HG02759 (cell line): Measurements from ENCODE around the gene GADD45G.

ENCODE experiments used
- ATAC-seq: cut with Tn5 transposase; IDR thresholded peaks from one replicate; pipeline ENCODE4 v1.9.1; 2021; ENCODE audit warnings: mild to moderate bottlenecking, moderate library complexity; ENCODE audit not compliant: unreplicated experiment

The GADD45G gene

DNA sequence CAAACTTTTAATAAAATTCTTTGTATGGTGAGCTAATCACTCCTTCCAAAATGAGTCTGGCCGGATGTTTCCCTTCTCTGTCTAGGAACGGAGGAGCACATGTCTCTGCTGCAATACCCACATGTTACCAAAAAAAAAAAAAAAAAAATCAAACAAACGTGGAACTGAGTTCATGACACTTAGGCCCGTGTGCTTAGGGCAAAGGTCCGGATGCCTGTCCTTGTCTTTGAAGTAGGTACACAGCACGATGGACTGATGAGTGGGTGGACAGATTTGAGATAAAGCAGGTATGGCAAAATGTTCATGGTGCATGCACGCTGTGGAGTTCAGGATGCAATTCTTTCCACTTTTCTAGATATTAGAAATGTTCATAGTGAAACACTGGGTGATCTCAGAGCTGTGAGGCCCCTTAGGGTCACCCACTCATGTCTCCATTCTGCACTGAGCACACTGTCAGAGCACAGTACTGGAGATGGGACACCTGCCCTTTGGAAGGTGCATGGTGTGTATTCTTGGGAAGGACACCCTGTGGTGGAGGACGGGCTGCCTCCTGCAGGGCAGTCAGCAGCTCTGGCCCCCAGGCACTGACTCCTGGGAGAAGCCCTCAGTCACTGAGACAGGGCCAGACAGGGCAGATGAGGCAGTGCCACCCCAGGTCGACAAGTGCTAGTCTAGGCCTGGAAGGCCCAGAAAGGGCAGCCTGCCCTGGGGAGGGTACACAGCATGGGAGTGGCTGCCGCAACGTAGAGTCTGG lies 43.6 kb downstream of the GADD45G start:
- no peak for ATAC-seq

DNA sequence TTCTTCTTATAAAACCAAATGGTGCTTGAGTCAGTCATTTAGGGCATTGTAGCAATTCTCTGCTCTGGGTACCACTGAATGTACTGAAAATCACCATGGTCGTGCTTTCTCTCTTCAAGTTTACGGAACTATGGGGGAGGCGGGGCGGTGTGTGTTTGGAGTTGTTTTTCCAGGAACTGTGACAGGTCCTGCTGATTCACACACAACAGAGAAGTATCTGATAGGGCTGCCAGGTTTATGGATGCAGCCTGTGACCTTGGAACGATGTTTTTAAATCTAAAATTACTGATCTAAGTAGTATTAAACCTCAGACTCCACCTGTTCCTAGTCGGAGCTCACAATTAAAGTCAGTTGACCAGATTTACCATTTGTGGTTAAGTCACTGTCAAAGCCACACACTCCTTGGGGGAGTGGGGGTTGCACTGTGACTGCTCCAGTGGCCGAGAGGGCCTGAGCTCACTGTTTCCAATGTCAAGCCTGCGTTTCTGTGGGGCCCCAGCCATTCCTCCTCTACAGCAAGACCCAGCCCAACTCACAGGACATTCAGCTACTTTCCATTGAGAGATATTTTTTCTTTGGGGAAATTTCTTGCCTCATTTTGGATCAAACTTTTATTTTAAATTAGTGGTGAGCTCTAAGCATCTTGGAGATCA lies 44.4 kb downstream of the GADD45G start:
- ATAC-seq = no peak

DNA sequence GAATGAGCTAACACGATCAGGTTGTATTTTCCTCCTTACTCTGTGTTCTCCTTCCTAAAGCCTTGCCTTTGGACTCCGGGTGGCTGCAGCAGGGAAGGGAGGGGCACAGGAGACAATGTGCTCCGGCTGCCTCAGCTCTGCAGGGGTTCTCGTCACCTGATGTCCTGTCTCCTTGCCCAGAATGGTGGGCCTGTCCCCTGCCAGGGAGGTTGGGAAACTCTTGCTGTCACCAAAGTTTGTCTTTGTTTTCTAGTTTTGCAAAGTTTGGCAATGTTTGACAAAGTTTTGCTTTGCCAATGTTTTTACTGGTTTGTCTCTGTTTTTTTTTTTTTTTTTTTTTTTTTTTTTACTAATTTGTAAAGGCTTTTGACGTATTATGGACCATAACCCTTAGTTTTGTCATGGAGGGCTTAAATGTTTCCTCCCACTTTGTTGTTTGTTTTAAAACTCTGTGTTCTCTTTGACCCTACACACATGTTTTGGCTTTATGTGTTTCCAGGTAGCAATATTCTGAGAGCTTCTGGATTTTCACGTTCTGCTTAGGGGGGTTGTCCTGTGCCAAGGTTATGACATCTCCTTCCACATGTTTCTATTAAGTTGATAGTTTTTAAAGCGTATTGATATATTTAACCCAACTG lies 49.3 kb downstream of the GADD45G start:
- no peak for ATAC-seq

DNA sequence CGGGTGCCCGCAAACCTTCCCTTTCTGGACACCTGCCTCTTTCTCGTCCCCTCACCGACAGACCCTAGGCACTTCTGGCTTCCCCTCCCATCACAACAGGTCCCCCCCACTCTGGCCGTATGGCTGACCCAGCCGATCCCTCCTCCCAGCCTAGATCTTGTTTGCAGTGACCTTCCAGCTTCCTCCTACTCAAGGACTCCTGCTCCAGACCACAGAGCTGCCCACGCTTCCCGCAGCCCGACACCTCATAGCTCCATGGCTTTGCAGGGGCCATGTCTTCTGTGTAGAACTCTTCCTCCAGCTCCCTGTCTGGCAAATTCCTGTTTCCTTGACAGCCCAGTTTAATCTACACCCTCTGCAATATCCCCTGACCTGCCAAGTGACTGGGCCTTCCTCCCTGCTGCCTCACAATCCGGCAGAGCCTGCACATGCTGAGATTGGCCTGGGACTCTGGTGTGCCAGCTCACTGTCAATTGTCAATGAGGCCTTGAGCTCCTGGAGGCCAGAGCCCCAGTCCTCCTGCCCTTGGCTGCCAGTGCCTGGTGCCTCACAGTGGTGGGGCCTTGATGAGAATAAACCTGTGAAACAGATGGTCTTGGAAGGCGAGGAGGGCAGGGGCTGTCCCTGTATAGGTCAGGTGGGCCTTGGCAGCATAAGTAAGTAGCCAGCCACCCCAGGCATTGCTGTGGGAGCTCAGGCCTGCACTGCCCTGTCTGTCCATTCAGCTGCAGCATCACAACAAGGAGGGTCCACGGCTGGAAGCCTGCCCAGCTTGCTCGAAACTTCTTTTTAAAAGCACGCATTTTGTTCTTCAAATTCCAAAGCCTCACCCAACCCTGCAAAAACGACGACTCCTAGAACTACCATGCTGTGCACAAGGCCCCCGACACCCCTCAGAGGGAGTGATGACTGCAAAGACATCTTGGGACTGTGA lies 50.5 kb downstream of the GADD45G start:
- no peak for ATAC-seq
